ENCODE data around the gene SEPTIN1. TPM values are rescaled to one million over a fixed set of nuclear protein-coding genes. Genes with fewer than 3 reads are reported as not detected.

SEPTIN1 gene
- total and polyA plus RNA-seq, 2 donors (not counting 3 experiments of a cell fraction or from before 2014, with no cell fraction given) = 0.07 to 0.75 TPM

GRCh38 chr16:30352488-30353401, 29.6 kb downstream of the SEPTIN1 start:
- Histone ChIP-seq H3K4me3 (replicated peaks in 1 of 3; ENCODE audit: insufficient read depth in 1 of 3, low read depth in 1 of 3, low read length in 3 of 3) (no peak overlapping the region), H3K4me1 (ENCODE audit: control insufficient read depth, extremely low read depth, insufficient read depth, low read length) (peaks cover 32% of the 10 kb centered on the region), H3K27ac (ENCODE audit: insufficient read depth, low read depth, low read length) (peak overlapping the region; percentile 54), H3K79me2 (ENCODE audit: control insufficient read depth, insufficient read depth, low read length) (peaks cover 19% of the 10 kb centered on the region), H3K4me2 (ENCODE audit: insufficient read depth, low read length) (no peak overlapping the region), H4K20me1 (replicated peaks; ENCODE audit: control insufficient read depth, extremely low read depth, insufficient read depth, low read length) (no peaks in the 10 kb centered on the region), H2AFZ (ENCODE audit: low read depth, low read length) (no peak overlapping the region), H3K9me1 (replicated peaks; ENCODE audit: control insufficient read depth, extremely low read depth, insufficient read depth, low read length) (no peaks in the 10 kb centered on the region), H3K9me3 (replicated peaks; ENCODE audit: control insufficient read depth, insufficient read depth, low read length) (no peaks in the 10 kb centered on the region), H3K9ac (replicated peaks; ENCODE audit: extremely low read depth, insufficient read depth, low read length) (no peak overlapping the region), H3K27me3 (ENCODE audit: control insufficient read depth in 2 of 2, insufficient read depth in 2 of 2, low read length in 2 of 2) (no peaks in the 10 kb centered on the region), H3K36me3 (ENCODE audit: control insufficient read depth in 2 of 2, extremely low read depth in 1 of 2, insufficient read depth in 2 of 2, low read length in 2 of 2) (peaks cover 6 to 18% of the 10 kb centered on the region in 2 experiments)
- intact Hi-C loops (cut with micrococcal nuclease) (no loop called here), dilution Hi-C loops (cut with MboI; ENCODE audit: extremely low pct_ligation_motif_present, low sequenced_read_pairs) (no loop called here)
- ChIA-PET POLR2A (no interaction called here), CTCF (interaction anchor here (0.6 to 1.0 kb wide), 2 partner anchors 55 to 56 kb away, joined by 3 read pairs; no protein-coding TSS in a partner anchor)
- peak; percentile 35 for FAIRE-seq
- TF ChIP-seq CTCF (IDR thresholded peaks at IDR 0.05; ENCODE audit: extremely low read depth in 1 of 2, insufficient read depth in 1 of 2, low read depth in 1 of 2, low read length in 2 of 2) (peak; percentile 17 to 31), POLR2AphosphoS5 (IDR thresholded peaks at IDR 0.05; ENCODE audit: insufficient read depth, low read depth, low read length) (no peak)
- DNase-seq (ENCODE audit: low read depth, low spot score) = no peak
- BruUV-seq (replicated peaks) = no TSS peak

Data from endothelial cell of umbilical vein (primary cell).